GM19025 (cell line): ENCODE data around the gene ANG.
"Not testable (repeated sequence)": the region's sequence is repeated elsewhere in the genome, so short reads cannot be mapped to it uniquely, and the experiment has no call there.

ENCODE experiments used
- ATAC-seq: cut with Tn5 transposase; IDR thresholded peaks from one replicate; pipeline ENCODE4 v1.9.1; 2021; ENCODE audit warnings: mild to moderate bottlenecking, low read depth, moderate library complexity; ENCODE audit not compliant: unreplicated experiment

The ANG gene

DNA sequence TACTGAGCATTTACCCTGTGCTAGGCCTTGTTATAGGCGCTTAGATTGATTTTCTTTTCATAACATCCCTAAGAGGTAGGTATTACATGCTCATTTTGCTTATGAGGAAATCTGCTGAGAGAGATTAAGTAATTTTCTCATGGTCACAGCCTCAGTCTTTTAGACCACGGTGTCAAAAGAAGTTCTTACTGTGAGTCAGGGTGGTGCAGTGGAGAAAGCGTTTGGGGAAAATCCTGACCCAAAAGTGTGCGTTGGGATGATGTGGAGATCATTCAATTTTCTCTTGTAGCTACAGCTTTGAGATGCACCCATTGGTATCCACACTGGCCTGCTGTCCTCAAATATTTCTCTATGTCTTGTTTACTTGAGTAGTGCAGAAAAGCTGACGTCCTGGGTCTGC, 8.2 kb downstream of the ANG start:
- no peak for ATAC-seq

- no peak for ATAC-seq
Measured at GRCh38 chr14:20697273-20698017, 8.9 kb downstream of the ANG start.

- ATAC-seq, result no peak
Measured at GRCh38 chr14:20698018-20698329, 9.4 kb downstream of the ANG start.

GRCh38 chr14:20698934-20699333, 10.4 kb downstream of the ANG start:
- ATAC-seq, result no peak

DNA sequence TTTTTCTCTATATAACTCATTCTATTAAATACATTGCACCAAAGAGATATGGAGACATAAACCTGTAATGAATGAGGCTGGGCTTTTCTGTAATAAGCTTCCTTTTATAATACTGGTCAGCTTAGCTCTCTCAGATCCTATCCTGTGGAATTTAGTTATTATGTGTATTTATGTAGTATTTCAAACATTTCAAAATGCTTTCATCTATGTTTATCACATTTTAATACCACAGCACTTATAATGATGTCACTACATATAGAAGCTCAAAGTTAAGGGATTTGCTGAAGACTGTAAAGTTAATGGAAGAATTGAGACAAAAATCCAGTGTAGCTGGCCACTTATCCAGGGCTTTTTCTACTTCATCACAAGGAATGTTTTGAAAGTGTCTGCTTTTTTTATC, 11.4 kb downstream of the ANG start:
- no peak for ATAC-seq

GRCh38 chr14:20700965-20701364, 12.4 kb downstream of the ANG start:
- not testable (repeated sequence) for ATAC-seq

DNA sequence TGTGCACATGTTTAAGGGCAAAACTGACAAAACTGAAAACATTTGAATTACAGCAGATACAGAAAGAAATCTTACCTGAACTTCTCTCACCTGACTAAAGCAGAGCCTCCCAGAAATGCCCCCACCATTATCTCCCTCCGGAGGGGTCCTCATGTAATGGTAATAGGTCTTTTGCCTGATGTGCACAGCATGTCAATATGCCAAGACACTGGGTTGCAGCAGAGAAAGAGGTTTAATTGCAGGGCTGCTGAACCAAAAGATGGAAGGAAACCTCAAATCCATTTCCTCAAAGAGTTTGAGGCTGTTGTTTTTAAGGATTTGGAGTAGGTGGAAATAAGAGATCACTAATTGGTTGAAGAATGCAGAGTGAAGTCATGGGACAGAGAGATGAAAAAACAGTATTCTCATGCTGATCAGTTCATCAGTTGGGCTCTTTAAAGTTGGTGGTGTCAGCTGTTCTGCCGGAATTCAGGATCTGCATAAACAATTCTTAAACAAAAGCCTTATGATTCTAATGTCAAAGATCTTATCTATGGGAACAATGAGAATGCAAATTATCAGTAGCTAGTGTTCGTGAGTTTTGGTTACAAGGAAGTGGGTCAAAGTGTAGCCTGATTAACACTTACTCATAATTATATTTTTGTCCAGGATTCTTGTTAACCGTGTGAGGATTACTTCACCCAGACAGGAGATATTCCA, 18.2 kb downstream of the ANG start:
- ATAC-seq, result no peak

DNA sequence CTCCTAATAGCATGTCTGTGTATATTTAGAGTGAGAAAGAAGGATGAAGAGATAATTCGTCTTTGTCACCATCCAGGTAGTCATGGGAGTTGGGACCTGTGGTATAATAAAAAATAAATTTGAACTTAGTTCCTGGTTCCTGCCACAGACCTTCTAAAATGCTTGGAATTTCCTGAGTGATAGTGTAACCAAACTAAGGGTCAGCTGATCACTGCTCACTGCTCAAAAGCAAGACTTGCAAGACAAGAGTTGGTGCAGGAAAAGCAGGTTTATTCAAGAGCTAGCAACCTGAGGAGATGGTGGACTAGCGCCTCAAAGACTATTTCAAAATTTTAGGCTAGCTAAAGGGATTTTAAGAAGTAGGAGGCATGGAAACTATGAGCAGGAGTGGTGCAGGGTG, 19.1 kb downstream of the ANG start:
- ATAC-seq, result no peak

DNA sequence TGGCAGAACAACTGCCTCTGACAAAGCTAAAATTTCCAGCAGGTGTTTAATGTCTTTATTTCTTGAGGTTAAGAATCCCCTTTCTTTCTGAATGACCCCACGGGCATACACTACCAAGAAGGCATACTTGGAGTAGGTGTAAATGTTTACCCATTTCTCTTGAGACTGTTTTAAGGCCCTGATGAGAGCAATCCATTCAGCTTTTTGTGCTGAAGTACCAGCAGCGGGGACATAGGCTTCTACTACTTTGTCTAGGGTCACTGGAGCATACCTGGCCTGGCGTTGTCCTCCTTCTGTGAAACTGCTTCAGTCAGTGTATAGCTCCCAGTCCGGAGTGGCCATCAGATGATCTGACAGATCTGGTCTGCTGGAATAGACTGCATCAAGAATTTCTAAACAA, 22.7 kb downstream of the ANG start:
- ATAC-seq, result no peak

GRCh38 chr14:20711685-20712084, 23.1 kb downstream of the ANG start:
- ATAC-seq, result no peak

- ATAC-seq, result no peak
Measured at GRCh38 chr14:20712904-20713303, 24.3 kb downstream of the ANG start.

- ATAC-seq, result no peak
Measured at GRCh38 chr14:20714593-20715250, 26.2 kb downstream of the ANG start.

- ATAC-seq, result no peak
Measured at GRCh38 chr14:20719777-20720176, 31.2 kb downstream of the ANG start.

DNA sequence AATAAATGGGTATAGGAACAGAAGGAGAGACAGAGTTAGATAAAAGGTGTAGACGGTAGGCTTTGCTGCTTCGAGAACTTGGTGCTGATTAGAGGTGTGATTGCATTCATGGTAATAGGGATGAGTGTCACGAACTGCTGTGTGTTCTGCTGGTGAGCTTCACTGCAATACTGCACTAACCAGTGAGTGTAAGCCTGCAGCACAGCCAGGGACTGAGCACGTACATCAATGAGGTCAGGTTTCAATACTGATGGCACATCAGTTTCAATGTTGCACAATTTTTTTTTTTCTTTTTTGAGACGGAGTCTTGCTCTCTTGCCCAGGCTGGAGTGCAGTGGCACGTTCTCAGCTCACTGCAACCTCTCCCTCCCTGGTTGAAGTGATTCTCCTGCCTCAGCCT, 32.2 kb downstream of the ANG start:
- ATAC-seq, result no peak

DNA sequence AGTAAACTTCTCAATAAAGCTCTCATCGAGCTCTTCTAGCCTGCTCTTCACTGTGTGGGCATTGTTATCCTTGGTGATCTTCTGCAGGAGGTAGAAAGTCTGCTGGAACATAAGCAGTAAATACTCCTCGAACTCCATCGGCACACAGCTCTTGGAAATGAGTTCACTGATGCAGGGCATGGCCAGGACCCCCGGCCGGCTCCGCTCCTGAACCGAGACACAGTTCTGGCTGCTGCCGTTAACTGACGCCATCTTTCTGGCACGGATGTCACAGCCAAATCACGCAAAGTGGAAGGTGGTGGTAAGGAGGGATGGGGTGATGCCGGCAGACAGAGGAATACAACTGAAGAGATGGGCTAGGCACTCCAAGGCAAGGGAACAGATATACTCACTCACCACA, 33.5 kb downstream of the ANG start:
- ATAC-seq, result no peak

DNA sequence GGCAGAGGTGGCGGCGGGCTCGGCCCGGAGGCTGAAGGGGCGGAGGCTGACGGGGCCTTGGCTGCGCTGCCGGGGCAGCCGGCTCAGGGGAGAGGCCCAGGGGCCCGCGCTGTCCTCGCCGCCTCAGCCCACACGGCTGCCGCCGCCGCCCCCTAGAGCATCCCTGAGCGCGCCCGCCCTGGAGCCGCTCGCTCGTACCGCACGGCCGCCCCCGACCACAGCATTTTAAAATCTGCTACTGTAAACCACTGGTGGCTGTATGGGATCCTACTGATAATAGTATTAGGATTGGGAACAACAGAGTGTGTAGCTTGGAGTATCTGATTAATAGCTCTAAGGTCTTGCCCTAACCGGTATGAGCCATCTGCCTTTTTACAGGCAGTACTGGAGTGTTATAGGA, 34.9 kb downstream of the ANG start:
- no peak for ATAC-seq

GRCh38 chr14:20726121-20726520, 37.6 kb downstream of the ANG start:
- not testable (repeated sequence) for ATAC-seq

GRCh38 chr14:20726531-20726930, 38.0 kb downstream of the ANG start:
- no peak for ATAC-seq

- ATAC-seq, result no peak
Measured at GRCh38 chr14:20730891-20731290, 42.3 kb downstream of the ANG start.

DNA sequence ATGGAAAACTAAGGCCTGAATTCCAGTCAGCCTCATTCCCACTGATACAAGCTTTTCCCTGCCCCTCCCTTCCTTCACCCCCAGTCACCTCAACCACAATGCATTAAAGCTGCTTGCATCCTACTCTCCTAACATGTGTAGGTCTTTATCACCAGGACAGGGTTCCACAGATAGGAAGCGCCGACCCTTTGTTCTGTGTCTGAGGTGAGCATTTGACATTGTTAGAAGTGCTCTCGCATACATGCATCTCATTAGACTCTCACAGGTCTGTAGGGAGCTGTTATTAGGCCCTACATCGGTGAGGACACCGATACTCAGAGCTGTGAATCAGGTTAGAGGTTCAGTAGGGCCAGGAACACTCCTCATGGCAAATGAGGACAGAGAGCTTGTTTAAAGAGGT, 43.9 kb downstream of the ANG start:
- ATAC-seq, result no peak

- ATAC-seq, result no peak
Measured at GRCh38 chr14:20732979-20733635, 44.5 kb downstream of the ANG start.
